ENCODE results near the gene DUSP8. TPM values are rescaled to one million over a fixed set of nuclear protein-coding genes. Genes with fewer than 3 reads are reported as not detected.
"Not testable (repeated sequence)": the region's sequence is repeated elsewhere in the genome, so short reads cannot be mapped to it uniquely, and the experiment has no call there.

The DUSP8 gene, protein sequence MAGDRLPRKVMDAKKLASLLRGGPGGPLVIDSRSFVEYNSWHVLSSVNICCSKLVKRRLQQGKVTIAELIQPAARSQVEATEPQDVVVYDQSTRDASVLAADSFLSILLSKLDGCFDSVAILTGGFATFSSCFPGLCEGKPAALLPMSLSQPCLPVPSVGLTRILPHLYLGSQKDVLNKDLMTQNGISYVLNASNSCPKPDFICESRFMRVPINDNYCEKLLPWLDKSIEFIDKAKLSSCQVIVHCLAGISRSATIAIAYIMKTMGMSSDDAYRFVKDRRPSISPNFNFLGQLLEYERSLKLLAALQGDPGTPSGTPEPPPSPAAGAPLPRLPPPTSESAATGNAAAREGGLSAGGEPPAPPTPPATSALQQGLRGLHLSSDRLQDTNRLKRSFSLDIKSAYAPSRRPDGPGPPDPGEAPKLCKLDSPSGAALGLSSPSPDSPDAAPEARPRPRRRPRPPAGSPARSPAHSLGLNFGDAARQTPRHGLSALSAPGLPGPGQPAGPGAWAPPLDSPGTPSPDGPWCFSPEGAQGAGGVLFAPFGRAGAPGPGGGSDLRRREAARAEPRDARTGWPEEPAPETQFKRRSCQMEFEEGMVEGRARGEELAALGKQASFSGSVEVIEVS
- 1.2 TPM for polyA plus RNA-seq (2013, experiment 1 of 2)
- 1.8 TPM for polyA plus RNA-seq (2013, experiment 2 of 2)

DNA sequence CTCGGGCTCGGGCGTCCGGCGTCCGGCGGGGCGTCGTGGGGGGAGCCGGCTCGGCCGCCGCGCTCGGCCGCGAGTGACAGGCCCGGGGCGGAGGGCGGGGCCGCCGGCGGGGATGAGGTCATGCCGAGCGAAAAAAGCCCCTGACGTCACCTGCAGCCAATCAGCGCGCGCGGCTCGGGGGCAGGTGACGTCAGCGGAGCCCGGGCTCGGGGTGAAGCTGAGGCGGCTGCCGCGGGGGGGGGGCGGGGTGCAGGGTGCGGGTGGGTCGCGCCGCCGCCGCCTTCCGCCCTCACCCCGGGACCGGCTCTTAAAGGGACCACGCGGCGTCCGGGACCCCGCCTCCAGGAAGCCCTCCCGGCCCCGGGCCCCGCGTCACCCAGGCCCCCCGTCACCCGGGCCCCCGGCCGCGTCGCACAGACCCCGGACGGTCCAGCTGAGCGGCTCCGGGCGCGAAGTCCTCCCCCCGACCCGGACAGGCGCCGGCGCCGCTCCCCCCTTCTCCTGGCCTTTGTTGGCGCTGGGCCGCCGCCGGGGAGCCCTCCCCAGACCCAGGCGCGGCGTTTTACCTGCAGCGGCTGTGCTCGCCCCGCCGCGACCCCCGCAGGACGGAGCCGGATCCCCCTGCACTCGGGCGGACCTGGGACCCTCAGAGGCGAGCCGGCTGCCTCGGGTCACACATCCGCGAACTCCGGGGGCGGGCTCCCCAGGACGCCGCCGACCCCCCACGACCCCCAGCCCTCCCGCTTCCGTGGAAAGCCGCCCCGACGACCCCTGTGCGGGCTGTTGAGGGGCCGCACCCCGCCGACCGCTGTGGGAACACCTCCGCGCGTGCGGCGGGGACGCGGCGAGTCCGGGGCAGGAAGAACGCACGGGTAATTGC lies at the start of gene DUSP8:
Gene DUSP8, minus strand, starts transcription at position 75 of the 880 bp plus-strand sequence. CDS start 6,445 bp downstream, outside the sequence.
- Histone ChIP-seq H3K4me3 (ENCODE audit: low read length) (peak within 1 kb of the TSS; percentile 51), H3K27me3 (ENCODE audit: insufficient read depth, low read length) (peaks cover 74% of the 10 kb centered on the region), H3K27ac (ENCODE audit: low read depth, low read length) (no peak within 1 kb of the TSS), H3K9ac (ENCODE audit: low read depth, low read length) (no peak within 1 kb of the TSS), H3K9me3 (ENCODE audit: insufficient read depth, low read depth, low read length) (no peaks in the 10 kb centered on the region), H3K36me3 (ENCODE audit: insufficient read depth, low read length) (no peaks in the 10 kb centered on the region), H3K4me1 (ENCODE audit: insufficient read depth, low read length) (peaks cover 6% of the 10 kb centered on the region; the same call in 1 of the 2 replicates)
- 1% methylated on average over 123 of the region's 124 CpGs for WGBS

DNA sequence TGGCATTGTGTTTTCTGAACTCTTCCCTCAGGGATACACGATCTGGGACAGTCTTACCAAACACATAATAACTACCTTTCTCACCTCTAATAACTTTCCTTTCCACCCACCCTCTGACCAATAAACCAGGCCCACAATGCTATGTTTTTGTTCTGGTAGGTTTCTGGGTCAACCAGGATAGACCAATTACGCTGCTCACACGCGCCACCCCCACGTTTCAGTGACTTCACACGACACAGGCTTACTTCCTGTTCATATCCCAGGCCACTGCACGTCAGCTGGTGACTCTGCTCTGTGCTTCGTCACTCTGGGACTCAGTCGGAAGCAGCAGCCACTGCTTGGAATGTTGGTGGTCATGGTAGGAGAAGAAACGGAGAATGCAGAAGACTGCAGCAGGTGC lies 47.4 kb upstream of the DUSP8 start:
- WGBS: 95% methylated on average over 10 of the region's 10 CpGs
- Histone ChIP-seq H3K4me1 (ENCODE audit: insufficient read depth, low read length) (no peaks in the 10 kb centered on the region), H3K9me3 (ENCODE audit: insufficient read depth, low read depth, low read length) (no peaks in the 10 kb centered on the region), H3K27ac (ENCODE audit: low read depth, low read length) (no peak overlapping the region), H3K9ac (ENCODE audit: low read depth, low read length) (no peak overlapping the region), H3K4me3 (ENCODE audit: low read length) (no peak overlapping the region), H3K36me3 (ENCODE audit: insufficient read depth, low read length) (no peaks in the 10 kb centered on the region), H3K27me3 (ENCODE audit: insufficient read depth, low read length) (peaks cover 5% of the 10 kb centered on the region)

DNA sequence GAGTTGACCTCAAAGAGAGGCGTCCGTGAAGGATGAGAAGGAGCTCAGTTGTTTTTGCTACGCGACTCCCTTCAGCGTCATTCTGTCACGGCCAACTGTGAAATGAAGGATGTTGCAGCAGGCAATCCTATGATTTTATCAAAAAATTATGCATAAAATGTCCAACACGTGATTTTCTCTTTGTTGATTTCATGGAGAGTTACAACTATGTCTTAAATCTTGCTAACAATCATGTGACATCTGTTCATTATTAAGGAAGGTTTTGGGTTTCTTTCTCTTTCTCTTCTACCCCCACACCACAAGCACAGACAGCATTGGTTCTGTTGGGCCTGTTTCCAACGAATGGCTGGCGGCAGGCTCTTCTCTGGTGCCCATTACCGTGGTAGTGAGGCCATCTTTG lies 46.2 kb upstream of the DUSP8 start:
- Histone ChIP-seq H3K27ac (ENCODE audit: low read depth, low read length) (no peak overlapping the region), H3K9me3 (ENCODE audit: insufficient read depth, low read depth, low read length) (no peaks in the 10 kb centered on the region), H3K9ac (ENCODE audit: low read depth, low read length) (no peak overlapping the region), H3K36me3 (ENCODE audit: insufficient read depth, low read length) (no peaks in the 10 kb centered on the region), H3K27me3 (ENCODE audit: insufficient read depth, low read length) (peaks cover 5% of the 10 kb centered on the region), H3K4me3 (ENCODE audit: low read length) (no peak overlapping the region), H3K4me1 (ENCODE audit: insufficient read depth, low read length) (no peaks in the 10 kb centered on the region)
- WGBS: 82% methylated on average over 10 of the region's 10 CpGs

DNA sequence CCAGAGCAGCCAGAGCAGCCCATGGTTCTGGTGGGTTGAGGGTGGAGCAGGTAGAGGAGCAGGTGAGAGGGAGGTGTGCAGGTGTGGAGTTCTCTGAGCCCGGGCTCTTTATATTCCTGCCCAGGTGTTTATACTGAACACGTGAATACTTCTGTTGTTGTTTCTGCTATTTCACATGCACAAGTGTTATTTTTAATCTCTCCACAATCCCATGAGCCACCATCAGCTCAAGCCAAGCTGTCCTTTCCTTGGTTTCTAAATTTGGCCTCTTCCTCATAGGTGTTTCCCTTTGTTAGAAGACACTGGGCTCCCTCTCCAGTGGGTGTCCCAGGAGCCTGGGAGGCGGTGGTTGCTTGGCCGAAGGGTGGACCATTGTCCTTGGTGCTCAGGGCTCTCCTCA lies 36.3 kb upstream of the DUSP8 start, which contains the start of gene KRTAP5-3:
Gene KRTAP5-3, minus strand, starts transcription at position 101 of the 400 bp plus-strand sequence. Its CDS starts 78 bp downstream, at position 23.
- H3K4me1 ChIP-seq (ENCODE audit: insufficient read depth, low read length): 0 out of 2 replicates have a peak, but pooled peaks cover 9% of the 10 kb centered on the region

DNA sequence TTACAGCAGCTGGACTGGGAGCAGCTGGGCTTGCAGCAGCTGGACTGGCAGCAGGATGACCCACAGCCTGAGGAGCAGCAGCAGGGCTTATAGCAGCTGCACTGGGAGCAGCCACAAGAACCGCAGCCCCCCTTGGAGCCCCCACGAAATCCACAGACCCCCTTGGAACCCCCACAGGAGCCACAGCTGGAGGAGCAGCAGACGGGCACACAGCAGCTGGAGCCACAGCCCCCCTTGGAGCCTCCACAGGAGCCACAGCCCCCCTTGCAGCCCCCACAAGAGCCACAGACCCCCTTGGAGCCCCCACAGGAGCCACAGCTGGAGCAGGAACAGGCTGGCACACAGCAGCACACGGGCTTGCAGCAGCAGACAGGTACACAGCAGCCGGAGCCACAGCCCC lies 35.8 kb upstream of the DUSP8 start:
- WGBS: 82% methylated on average over 5 of the region's 5 CpGs
- not testable (repeated sequence) for H3K4me1 ChIP-seq (ENCODE audit: insufficient read depth, low read length); H3K27ac ChIP-seq (ENCODE audit: low read depth, low read length); H3K9me3 ChIP-seq (ENCODE audit: insufficient read depth, low read depth, low read length); H3K36me3 ChIP-seq (ENCODE audit: insufficient read depth, low read length); H3K9ac ChIP-seq (ENCODE audit: low read depth, low read length); H3K4me3 ChIP-seq (ENCODE audit: low read length)
- peaks cover 13% of the 10 kb centered on the region; the same call in 1 of the 2 replicates for H3K27me3 ChIP-seq (ENCODE audit: insufficient read depth, low read length)

More for the DNA sequence above, 36.3 kb upstream of the DUSP8 start, which contains the start of gene KRTAP5-3:
- WGBS: 73% methylated on average over 4 of the region's 4 CpGs
- Histone ChIP-seq H3K27me3 (ENCODE audit: insufficient read depth, low read length) (peaks cover 13% of the 10 kb centered on the region; the same call in 1 of the 2 replicates), H3K36me3 (ENCODE audit: insufficient read depth, low read length) (no peaks in the 10 kb centered on the region), H3K9ac (ENCODE audit: low read depth, low read length) (no peak within 1 kb of the TSS), H3K9me3 (ENCODE audit: insufficient read depth, low read depth, low read length) (peaks cover 3% of the 10 kb centered on the region; the same call in 1 of the 2 replicates), H3K4me3 (ENCODE audit: low read length) (no peak within 1 kb of the TSS), H3K27ac (ENCODE audit: low read depth, low read length) (no peak within 1 kb of the TSS)

DNA sequence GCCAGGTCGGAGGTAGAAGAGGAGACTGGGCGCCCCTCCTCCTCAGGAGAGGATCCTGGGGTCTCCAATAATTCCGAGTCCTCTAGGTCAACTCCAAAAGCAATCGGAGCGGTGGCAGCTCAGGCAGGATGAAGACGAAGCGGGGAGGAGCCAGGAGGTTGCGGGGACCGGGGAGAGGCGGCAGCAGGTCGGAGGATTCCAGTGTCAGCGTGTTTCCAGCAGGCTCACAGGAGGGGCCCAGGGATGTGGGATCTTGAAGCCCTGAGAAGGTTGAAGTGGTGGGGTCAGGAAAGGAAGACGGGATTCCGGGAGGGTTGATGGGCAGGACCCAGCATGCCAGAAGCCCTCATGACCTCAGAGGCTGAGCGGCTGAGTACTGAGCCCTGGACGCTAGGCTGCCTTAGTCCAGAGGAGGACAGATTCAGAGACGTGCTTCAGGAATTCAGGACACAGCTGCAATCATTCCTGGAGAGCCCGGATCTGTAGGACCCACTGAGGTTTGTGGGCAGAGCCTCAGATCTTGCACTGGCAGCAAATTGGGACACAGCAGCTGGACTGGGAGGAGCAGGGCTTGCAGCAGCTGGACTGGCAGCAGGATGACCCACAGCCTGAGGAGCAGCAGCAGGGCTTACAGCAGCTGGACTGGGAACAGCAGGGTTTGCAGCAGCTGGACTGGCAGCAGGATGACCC lies 35.2 kb upstream of the DUSP8 start:
- H3K27me3 ChIP-seq (ENCODE audit: insufficient read depth, low read length): peaks cover 13% of the 10 kb centered on the region; the same call in 1 of the 2 replicates
- not testable (repeated sequence) for H3K9ac ChIP-seq (ENCODE audit: low read depth, low read length); H3K4me3 ChIP-seq (ENCODE audit: low read length); H3K4me1 ChIP-seq (ENCODE audit: insufficient read depth, low read length); H3K36me3 ChIP-seq (ENCODE audit: insufficient read depth, low read length); H3K27ac ChIP-seq (ENCODE audit: low read depth, low read length); H3K9me3 ChIP-seq (ENCODE audit: insufficient read depth, low read depth, low read length)
- 29% methylated on average over 18 of the region's 18 CpGs for WGBS

DNA sequence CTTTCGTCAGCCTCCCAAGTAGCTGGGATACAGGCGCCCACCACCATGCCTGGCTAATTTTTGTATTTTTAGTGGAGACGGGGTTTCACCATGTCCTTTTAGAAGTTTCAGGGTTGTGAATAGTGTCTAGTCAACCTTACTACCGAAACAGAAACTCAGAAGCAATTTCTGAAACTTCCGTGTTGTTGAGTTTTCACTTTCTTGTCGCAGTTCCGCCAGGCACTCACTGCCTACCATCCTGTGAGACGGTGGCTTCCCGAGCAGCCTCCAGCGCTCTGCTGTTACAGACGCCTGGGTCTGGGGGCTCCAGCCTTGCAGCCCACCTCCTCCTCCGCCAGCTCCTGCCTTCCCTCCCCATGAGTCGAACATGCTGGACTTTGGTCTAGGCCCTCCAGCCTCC lies 33.9 kb upstream of the DUSP8 start:
- 95% methylated on average over 13 of the region's 13 CpGs for WGBS
- H3K27me3 ChIP-seq (ENCODE audit: insufficient read depth, low read length): peaks cover 13% of the 10 kb centered on the region; the same call in 1 of the 2 replicates
- not testable (repeated sequence) for H3K27ac ChIP-seq (ENCODE audit: low read depth, low read length); H3K4me1 ChIP-seq (ENCODE audit: insufficient read depth, low read length); H3K9ac ChIP-seq (ENCODE audit: low read depth, low read length); H3K36me3 ChIP-seq (ENCODE audit: insufficient read depth, low read length); H3K4me3 ChIP-seq (ENCODE audit: low read length); H3K9me3 ChIP-seq (ENCODE audit: insufficient read depth, low read depth, low read length)

DNA sequence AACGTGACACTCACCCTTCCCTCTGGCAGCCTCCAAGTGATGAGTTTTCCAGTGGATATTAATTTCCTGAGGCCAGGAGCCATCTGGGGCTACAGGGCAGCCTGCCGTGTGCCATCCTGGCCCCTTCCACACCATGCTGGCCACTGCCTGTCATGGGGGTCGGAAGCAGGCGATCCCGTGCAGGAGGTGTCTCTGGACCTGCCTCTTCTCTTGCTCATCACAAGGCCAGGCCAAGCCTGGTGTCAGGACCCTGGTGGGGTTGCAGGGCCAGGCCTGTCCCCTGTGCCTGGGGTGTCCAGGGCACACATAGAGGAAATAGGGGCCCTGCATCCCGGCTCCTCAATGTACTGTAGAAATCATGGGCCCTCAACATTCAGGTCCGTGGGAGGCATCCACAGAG lies 32.6 kb upstream of the DUSP8 start:
- peaks cover 13% of the 10 kb centered on the region; the same call in 1 of the 2 replicates for H3K27me3 ChIP-seq (ENCODE audit: insufficient read depth, low read length)
- WGBS: 94% methylated on average over 7 of the region's 7 CpGs

DNA sequence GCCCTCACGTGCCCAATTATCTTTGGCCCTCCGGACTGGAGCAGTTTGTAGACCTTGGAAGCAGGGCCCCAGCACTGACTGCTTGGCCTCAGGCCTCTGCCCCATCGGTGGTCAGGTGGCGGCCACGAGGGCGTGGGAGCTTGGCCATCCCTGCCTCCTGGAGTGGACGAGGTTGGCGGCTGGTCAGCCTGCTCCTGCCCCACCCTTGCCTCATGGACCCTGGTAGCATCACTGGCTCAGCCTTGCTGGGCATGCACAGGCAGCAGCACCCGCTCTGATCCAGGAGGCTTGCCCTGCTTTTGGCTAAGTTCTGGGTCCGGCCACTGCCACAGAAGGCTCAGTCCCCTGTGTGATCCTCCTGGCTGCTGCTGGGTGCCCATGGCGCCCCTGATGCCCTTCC lies 32.1 kb upstream of the DUSP8 start:
- no peak overlapping the region for H3K9ac ChIP-seq (ENCODE audit: low read depth, low read length)
- WGBS: 93% methylated on average over 11 of the region's 11 CpGs
- no peak overlapping the region for H3K4me3 ChIP-seq (ENCODE audit: low read length)
- peaks cover 13% of the 10 kb centered on the region; the same call in 1 of the 2 replicates for H3K27me3 ChIP-seq (ENCODE audit: insufficient read depth, low read length)
- H3K9me3 ChIP-seq (ENCODE audit: insufficient read depth, low read depth, low read length): peaks cover 5% of the 10 kb centered on the region
- no peak overlapping the region for H3K27ac ChIP-seq (ENCODE audit: low read depth, low read length)
- H3K4me1 ChIP-seq (ENCODE audit: insufficient read depth, low read length): peaks cover 9% of the 10 kb centered on the region; the same call in 1 of the 2 replicates
- H3K36me3 ChIP-seq (ENCODE audit: insufficient read depth, low read length): no peaks in the 10 kb centered on the region

More for the DNA sequence above, 32.6 kb upstream of the DUSP8 start:
- Histone ChIP-seq H3K4me1 (ENCODE audit: insufficient read depth, low read length) (peaks cover 9% of the 10 kb centered on the region; the same call in 1 of the 2 replicates), H3K9me3 (ENCODE audit: insufficient read depth, low read depth, low read length) (peaks cover 5% of the 10 kb centered on the region), H3K36me3 (ENCODE audit: insufficient read depth, low read length) (no peaks in the 10 kb centered on the region), H3K9ac (ENCODE audit: low read depth, low read length) (no peak overlapping the region), H3K4me3 (ENCODE audit: low read length) (no peak overlapping the region), H3K27ac (ENCODE audit: low read depth, low read length) (no peak overlapping the region)

DNA sequence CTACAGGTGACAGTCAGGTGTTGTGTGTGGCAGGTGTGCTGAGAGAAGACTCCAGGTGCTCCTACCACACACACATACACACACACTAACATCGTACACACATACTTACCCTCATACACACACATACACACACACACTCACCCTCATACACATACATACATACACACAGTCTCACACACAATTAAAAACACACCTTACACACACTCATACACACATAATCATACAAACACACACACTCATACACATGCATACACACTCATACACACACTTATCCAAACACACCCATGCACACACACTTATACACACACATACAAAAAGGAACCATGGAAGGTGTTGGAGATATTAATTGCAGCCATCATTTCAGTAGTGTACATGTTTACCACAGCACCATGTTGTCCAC lies 31.6 kb upstream of the DUSP8 start:
- Histone ChIP-seq H3K9ac (ENCODE audit: low read depth, low read length) (no peak overlapping the region), H3K27me3 (ENCODE audit: insufficient read depth, low read length) (peaks cover 13% of the 10 kb centered on the region; the same call in 1 of the 2 replicates), H3K9me3 (ENCODE audit: insufficient read depth, low read depth, low read length) (peaks cover 5% of the 10 kb centered on the region), H3K27ac (ENCODE audit: low read depth, low read length) (no peak overlapping the region), H3K4me3 (ENCODE audit: low read length) (no peak overlapping the region), H3K4me1 (ENCODE audit: insufficient read depth, low read length) (peaks cover 9% of the 10 kb centered on the region; the same call in 1 of the 2 replicates), H3K36me3 (ENCODE audit: insufficient read depth, low read length) (no peaks in the 10 kb centered on the region)
- 90% methylated on average over 1 of the region's 1 CpG for WGBS

Measured in HUES64 (cell line).